Fibroblast of skin of right quadriceps (primary cell): ENCODE measurements around the gene LRRC45.
A peak's percentile ranks its signal among the peaks of the same experiment; 100 is the strongest.

Experiments
- DNase-seq: peaks from one replicate; pipeline ENCODE4 v3.0.0-alpha.2; 2013

LRRC45 gene

DNA sequence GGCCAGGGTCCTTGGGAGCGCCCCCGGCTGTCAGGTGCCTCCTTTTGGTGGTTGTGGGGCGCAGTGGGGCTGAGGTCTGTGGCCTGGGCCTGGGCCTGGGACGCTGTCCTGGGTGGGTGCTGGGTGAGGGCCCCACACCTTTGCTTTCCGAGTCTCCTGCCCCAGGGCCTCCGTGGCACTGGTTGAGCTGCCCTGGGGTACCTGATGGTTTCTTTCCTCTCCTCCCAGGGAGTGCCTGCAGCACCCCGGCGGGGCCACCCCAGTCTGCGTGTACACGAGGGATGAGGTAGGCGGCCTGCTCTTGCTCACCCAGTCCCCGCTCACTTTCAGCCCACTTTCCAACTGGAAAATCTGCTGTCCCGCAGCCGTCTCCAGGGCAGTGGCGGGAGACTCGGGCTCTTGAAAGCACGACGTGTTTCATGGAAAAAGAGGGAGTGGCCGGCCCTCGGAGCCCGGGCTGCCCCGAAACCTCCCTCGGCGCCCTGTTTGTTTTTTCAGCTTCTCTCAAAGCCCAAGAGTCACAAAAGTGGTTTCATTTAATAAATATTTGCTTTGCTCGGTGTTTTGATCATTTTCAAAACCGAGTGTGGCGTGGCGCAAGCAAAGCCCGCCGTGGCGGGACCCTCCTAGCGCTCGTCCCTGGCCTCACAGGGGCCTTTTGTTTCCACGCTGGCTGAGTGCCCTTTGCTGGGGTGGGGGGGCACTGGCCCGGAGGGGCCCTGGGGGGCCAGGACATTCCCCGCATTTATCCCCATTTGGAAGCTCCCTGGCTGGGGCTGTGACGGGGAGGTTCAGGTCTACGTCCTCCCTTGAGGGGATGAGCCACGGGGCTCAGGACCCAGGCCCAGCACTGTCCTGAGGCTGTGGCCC, 28.3 kb upstream of the LRRC45 start:
- DNase-seq: no peak

DNA sequence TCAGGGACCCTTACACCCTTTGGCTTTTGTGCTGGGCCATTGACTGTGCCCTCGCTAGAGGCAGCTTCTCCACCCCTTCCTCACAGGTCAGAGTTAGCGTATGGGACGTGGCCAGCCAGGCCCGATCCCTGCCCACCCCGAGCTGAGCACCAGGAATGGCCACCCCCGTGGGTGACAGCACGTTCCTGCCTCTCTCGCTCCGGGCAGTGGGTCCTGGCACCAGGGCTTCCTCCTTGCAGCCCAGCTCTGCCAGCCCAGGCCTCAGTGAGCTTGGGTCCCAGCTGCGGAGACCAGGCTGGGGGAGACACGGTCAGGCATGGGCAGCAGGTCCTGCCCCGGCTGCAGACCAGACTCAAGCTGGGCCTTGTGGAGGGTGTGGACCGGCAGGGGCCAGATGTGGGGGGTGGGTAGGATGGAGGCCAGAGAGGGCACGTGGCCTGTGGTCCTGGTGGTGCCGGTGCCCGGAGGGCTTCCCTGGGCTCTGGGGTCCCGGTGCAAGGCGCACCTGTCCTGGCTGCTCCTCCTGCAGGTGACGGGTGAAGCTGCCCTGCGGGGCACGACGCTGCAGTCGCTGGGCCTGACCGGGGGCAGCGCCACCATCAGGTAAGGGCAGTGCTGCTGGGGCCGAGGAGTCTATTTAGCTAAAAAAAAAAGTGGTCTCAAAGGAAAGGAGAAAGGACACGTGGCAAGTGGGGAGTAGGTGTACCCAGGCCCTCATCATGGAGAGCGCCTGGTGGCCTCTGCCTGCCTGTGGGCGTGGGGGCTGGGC, 27.5 kb upstream of the LRRC45 start:
- DNase-seq: no peak

DNA sequence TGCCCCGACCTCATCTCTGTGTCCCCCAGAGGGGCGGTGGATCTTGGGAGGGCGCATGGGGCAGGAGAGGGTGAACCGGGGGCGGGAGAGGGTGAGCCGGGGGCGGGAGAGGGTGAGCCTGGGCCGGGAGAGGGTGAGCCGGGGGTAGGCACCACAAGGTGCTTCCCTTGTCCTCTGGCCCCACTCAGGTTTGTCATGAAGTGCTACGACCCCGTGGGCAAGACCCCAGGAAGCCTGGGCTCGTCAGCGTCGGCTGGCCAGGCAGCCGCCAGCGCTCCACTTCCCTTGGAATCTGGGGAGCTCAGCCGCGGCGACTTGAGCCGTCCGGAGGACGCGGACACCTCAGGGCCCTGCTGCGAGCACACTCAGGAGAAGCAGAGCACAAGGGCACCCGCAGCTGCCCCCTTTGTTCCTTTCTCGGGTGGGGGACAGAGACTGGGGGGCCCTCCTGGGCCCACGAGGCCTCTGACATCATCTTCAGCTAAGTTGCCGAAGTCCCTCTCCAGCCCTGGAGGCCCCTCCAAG, 26.8 kb upstream of the LRRC45 start:
- no peak for DNase-seq

DNA sequence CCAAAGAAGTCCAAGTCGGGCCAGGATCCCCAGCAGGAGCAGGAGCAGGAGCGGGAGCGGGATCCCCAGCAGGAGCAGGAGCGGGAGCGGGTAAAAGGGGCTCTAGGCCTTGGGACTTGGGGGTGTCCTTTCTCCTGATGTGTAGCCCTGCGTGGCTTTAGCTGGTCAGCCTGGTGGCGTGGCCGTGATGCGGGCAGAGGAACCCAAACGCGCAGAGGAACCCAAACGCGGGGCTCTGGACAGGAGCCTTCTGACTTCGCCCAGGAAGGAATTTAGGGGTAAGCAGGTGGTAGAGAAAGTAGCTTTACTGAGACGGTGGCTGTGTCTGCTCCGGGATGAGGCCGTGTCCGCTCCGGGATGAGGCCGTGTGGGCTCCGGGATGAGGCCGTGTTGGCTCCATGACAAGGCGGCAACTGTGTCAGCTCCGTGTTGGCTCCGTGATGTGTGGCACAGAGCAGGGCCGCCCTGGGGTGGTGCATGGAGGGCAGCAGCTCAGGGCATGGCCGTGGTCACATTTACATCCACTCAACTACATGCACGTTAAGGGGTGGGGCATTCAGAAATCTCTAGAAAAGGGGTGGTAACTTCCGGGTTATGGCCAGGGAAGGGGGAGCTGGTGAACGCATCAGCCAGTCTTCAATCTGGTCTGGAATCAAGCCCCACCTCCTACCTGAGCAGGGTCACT, 26.2 kb upstream of the LRRC45 start:
- no peak for DNase-seq

DNA sequence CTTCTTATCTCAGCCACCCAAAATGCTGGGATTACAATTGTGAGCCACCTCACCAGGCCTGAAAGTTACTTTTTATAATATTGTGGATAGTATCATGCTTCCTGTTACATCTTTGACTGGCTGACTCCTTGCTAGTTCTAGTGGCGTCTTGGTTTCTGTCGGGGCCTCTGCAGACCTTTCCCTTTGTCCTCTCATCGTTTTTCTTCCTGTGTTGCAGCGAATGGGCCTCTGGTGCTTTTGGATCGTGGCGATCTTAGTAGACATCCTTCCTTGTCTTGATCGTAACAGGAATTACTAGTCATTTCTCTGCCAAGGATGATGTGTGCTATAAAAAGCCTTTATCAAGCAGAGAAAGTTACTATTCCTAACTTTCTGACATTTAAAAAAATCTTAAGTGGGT, 24.9 kb upstream of the LRRC45 start:
- DNase-seq: no peak

DNA sequence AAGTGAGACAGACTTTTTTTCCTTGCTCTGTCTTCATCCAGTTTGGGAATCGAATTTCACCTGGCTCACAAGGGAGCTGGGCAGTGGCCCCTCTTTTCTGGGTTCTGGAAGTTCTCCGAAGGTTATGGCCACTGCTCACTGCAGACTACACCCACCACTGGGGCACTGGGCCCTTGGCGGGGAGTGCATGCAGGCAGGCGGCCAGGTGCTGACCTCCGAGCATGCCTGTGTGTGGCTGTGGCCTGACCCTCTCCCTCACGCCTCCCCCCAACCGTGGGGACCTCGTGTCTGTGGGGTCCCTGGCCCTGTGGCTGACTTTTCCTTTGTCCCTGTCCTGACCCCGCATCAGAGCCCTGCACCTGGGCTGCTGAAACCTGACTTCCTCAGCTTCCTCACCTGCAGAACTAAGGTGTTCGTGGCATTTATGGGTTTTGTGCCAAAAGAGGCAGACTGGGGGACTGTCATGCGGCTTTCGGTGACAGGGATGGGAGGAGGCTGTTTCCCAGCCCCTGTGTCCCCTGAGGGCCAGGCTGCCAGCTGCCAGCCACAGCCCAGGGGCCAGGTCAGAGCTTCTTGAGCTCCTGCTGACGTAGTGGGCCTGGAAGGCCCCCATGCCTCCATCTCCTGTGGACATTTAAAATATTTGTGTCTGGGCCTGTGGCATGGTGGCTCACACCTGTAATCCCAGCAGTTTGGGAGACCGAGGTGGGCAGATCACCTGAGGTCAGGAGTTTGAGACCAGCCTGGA, 24.2 kb upstream of the LRRC45 start:
- DNase-seq: no peak

DNA sequence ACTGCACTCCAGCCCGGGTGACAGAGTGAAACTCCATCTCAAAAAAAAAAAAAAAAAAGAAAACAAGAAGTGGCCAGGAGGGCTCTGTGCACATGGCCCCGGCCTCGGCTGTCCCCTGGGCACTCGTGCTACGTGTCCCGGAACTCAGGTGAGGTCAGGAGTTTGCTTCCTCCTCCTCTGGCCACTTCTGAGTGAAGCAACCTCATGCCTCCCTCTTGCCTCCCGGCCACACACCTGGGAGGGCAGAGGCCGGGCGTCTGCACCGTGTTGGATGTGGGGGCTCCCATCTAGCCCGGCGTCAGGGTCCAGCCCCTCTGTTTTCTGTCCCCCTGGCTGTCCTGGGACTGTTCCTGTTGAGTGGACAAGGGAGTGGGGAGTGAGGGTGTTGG, 23.5 kb upstream of the LRRC45 start:
- DNase-seq: no peak

DNA sequence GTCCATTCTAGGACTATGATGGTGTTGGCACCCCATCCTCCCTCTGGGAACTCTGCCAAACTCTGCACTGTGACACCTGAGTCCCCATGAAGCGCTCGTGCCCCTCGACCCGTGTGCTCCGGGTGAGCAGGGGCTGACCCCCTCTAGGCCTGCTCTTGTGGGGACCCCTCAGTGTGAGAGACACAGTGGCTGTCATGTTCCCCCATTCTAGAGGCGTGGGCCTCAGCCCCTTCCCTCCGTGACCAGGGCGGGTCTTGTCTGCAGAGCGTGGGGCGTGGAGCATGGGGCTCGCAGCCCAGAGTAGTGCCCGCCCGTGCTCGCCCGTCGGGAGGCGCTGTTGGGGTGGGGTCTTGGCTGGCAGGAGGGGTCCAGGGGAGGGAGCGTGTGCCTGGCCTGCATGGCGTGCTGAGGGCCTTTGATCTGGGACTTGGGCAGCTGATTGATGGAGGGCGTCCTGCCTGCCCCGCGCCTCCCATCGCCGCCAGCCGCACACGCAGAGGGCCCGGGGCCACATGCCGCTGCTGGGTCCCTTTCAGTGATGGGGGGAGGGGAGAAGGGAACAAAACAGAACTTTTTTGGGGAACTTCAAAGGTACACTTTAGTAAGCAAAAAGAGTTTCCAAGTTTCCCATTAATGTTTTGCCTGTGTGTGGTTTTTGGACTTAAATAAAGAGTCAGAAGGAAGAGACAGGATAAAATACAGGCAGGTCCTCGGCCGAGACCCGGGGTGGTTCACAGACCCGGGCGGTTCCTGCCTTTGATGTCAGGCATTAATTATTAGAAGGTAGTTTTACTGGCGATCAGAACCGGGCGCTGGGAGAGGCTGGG, 22.9 kb upstream of the LRRC45 start:
- no peak for DNase-seq

DNA sequence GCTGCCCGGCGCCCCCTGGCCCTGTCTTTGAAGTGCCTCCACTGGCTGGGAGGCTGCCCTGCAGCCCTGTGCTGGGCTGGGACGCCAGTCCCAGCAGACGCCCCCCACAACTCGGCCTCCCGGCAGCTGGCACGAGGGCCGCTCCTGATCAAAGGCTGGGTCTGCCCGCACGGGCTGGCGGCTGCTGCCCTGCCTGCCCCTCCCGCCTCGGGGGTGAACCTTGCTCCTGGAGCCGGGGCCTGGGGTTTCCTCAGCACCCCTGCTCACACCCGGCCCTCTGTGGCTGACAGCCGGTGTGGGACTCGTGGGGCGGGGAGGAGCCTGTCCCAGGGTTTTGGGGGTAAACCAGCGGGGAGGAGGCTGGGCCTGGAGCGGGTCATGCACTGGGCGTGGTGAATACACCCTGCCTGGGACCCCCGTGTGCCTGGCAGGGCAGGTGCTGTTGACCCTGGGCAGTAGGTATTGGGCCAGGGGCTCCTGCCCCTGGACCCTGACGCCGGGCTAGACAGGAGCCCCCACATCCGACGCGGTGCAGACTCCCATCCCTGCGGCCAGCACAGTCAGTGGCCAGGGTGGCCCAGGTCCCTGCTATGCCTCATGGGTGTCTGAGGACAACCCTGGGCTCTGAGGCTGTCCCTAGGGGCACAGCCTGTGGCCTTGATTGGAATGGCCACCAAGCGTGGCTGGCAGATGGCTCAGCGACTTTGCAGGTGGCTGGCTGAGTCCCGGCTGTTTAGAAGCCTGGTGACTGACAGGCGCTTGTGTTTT, 22.1 kb upstream of the LRRC45 start:
- DNase-seq: no peak

DNA sequence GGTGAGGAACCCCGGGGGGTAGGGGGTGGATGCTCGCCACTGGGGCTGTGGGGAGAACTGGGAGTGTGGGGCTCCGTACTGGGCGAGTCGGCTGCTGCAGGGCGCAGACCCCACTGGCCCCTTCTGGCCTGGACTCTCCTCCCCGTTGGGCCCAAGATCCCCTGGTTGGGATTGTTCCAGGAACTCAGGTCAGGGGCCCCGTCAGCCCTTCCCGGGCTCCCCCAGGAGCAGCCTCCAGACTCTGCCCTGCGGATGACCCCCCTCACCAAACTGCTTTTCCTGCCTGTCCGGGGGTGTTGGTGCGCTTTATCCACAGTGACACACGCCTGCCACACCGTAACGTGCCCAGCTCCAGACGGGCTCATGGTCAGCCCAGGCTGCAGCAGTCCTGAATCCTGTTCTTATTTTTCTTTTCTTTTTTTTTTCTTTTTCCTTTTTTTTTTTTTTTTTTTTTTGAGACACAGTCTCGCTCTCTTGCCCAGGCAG, 21.5 kb upstream of the LRRC45 start:
- no peak for DNase-seq

DNA sequence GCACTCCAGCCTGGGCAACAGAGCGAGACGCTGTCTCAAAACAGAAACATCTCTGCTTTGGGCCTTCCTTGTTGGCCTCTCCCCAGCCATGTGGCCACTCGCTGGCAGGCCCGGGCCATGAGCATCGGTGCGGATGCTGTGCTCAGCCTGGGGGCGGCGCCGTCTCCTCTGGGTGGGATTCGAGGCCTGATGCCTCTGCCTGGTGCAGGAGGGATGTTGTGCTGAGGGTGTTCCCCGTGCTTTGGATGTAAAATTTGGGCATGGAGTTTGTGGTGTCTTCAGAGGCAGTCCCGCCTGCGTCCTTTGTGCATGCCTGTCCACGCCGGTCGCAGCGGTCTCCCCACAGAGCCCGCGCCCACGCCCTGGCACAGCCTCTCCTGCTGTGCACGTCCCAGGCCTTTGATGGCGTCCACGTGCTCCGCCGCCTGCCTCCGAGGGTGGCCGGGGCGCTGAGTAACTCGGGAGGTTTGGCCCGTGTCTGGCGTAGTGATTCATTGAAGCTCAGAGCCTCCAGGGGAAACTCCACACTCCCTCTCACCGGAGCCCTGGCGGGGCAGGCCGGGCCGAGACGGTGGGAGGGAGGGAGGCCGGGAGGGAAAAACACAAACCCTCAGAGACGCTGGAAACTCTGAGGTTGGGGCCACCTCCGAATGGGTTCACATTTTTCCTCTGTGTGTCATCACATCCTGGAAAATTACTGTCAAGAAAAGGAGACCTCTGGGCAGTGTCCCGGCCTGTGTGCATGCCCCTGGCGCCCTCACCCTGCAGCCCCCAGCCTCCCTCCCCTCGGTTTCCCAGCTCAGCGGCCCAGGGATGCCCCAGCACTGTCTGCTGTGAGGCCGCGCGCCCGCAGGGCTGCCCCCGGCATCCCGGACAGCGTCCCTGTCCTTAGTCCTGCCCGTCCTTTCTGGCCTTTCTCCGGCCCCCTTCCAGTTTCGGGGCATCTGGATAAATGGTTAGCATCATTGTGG, 19.4 kb upstream of the LRRC45 start:
- DNase-seq: peak; percentile 97

DNA sequence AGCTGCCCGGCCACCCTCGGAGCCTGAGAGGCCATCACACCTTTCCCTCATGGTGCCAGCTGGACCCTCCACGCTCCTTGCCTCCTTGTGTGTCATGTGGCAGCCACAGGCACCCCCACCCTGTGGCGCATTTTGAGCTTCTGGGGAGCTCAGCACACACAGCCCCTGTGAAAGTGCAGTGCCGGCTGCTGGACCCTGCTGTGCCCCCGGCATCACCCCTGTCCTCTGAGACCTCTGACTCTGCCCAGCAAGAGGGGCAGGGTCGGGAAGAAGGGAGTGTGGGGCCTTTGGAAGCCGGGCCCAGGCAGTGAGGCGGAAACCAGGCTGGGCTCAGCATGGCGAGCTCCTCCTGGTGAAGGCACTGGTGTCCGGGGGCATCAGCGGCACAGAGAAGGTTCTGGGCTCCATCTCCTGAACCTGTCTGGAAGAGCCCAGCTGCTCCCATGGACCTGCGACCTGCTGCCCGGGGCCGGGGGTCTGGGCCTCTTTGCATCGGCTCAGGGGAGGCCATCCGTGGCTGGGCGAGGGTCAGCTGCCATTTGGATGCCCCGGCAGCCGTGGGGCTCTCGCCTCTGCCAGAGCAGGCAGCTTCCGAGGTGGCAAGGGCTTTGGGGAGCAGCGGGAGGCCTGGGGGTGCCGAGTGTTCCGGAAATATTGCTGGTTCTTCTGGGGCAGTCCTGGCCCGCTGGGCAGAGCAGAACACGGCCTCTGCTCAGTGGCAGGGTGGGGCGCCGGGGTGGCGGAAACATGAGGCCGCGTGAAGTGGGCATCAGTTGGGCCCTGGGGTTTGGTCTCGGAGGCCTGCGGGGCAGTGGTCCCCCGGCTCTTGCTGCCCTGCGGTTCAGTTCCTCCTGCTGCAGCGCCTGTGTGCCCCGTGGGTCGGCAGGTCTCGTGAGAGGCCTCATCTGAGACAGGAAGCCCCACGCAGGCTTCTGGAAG, 18.3 kb upstream of the LRRC45 start:
- DNase-seq: no peak

DNA sequence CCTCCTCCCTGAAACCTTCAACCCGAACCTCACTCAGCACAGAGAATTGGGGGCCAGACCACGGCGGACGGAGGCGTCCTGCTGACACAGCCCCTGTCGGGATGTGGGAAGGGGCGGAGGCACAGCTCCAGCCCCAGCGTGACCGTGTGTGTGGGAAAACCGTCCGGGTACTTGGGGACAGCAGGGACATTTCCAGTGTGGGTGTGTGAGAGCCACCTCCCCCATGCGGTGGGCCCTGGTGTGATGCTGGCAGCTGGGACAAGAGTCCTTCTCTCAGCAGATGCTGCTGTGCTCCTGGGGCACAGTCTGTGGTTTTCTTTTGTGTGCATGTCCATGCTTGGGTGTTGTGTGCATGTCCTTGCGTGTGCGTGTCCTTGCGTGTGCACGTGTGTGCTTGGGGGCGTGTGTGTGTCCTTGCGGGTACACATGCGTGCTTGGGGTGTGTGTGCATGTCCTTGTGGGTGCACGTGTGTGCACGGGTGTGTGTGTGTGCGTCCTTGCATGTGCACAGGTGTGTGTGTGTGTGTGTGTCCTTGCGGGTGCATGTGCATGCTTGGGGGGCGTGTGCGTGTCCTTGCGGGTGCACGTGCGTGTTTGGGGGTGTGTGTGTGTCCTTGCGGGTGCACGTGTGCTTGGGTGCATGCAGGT, 17.3 kb upstream of the LRRC45 start:
- DNase-seq: no peak

DNA sequence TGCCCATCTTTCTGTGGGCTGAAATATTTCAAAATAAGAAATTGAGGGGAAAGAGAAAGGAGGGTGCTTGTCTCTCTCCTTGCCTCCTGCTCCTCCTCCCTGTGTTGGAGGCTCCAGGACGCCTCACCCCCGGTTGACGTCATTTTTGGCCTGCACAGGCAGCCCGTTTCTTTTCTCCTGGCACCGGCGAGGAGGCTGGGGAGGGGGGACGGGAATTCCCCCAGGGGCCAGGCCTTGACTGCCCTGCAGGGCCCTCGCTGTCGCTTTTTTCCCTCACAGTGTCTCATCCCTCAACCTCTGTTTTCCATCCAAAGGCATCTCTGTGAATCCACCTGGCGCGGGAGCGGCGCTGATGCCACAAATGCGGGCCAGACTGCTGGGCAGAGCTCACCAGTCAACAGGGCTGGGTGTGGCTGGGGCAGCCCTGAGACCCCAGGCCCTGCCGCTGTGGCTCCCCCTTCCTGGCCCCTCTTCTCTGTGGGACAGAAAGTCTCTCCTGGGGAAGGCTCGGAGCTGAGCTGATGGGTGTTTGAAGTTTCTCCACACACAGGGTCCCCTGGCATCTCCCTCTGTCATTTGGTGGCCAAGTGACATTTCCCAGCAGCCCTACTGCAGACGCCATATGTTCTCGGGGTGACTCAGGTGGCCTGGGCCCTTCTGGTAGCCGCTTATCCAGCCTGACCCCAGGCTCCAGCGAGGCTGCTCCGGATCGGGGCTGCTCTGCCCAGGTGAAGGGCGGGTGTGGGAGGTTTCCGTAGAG, 16.5 kb upstream of the LRRC45 start:
- DNase-seq: peak; percentile 55

DNA sequence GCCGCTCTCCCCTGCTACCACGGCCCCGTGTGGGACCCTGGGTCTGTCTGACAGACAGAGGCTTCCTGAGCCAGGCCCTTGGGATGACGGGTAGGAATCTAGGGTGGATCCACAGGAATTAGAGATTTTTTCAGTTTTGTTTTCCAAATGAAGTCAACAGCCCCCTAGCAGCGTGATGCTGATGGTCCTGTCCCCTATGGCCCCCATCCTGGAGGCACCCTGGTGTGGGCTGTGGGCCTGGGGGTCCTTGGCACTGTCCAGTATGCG, 15.9 kb upstream of the LRRC45 start:
- DNase-seq: no peak

DNA sequence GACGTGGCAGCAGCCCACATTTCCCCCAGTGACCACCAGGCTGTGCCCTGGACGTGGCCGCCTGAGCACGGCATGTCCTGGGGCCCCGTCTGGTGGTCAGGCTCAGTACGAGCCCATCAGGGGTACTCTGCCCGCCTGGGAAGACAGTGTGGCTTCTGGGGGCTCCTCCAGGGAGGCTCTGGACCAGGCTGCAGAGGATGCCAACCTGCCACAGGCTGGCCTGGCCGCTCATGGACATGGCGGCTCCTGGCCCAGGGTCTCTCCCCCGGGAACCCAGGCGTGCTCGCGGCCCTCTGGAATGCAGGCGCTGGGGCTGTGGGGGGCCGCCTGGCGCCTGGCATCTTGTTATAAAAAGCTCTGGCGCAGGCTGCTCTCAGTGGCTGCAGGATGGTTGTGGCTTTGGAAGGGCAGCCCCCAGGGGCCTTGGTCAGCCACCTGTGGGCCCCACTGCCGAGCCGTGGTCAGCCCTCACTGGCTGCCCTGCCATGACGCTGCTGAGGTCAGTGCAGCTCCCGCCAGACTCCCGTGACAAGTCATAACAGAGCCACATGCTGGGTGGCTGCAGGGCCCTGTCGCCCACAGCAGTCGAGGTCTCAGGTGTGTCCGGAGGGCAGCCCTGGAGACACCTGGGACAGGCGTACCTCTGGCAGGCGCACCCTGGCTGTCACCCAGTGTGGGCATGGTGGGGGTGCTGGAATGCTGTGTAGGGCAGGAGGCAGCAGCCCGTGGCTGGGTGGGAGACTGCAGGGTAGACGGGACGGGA, 15.4 kb upstream of the LRRC45 start:
- no peak for DNase-seq
